SK-N-SH (cell line): ENCODE measurements around the gene SERPINB12. TPM values are rescaled to one million over a fixed set of nuclear protein-coding genes. Genes with fewer than 3 reads are reported as not detected.

ENCODE experiments used
- CTCF ChIA-PET: fragments of 300-600, 350-600 bp; formaldehyde crosslinking; extraction: SDS; loops from one replicate; lab custom pipeline; 2021; lab: Yijun Ruan, JAX
- POLR2A ChIA-PET: fragments of 350-600 bp; sonication (Branson Sonifier 250); formaldehyde crosslinking; extraction: SDS; loops from one replicate; lab custom pipeline; 2020; ENCODE audit warnings: antibody characterized with exemption, inconsistent platforms; lab: Yijun Ruan, JAX
- DNase-seq: peaks from one replicate; pipeline ENCODE4 v3.0.0; 2012
- H2AFZ ChIP-seq: fragments of 200-600 bp; sonication (generic); 2 replicates; pipeline ENCODE4 v1.8.1; 2016; ENCODE audit warnings: antibody characterized with exemption, mild to moderate bottlenecking, low read depth
- H3F3A ChIP-seq: fragments of 200-600 bp; sonication (generic); replicated peaks from 2 replicates; pipeline ENCODE3; 2016; ENCODE audit warnings: antibody characterized with exemption, mild to moderate bottlenecking; ENCODE audit not compliant: insufficient read depth
- H3K27ac ChIP-seq, 2 experiments: fragments of 200-500 bp in 1 of 2; fragments of 200-600 bp in 1 of 2; sonication (Bioruptor generic) in 1 of 2; sonication (generic), shearing (Covaris generic) in 1 of 2; 2 replicates each; pipeline versions ENCODE4 v1.5.1 to v1.6.1; 2014 to 2016; ENCODE audit warnings: low read depth in 2 of 2, inconsistent platforms in 1 of 2, low read length in 1 of 2, mild to moderate bottlenecking in 1 of 2, mixed read lengths in 1 of 2
- H3K27me3 ChIP-seq: fragments of 200-600 bp; sonication (generic), shearing (Covaris generic); 2 replicates; pipeline ENCODE4 v1.6.1; 2016; ENCODE audit warnings: mixed run types; ENCODE audit not compliant: insufficient read depth
- H3K36me3 ChIP-seq, 2 experiments: fragments of 200-500 bp in 1 of 2; fragments of 200-600 bp in 1 of 2; sonication (Bioruptor generic) in 1 of 2; sonication (generic) in 1 of 2; replicated peaks in 1 of 2; 2 replicates each; pipeline versions ENCODE3 to v1.5.1; 2014 to 2016; ENCODE audit warnings: low read length in 1 of 2, mild to moderate bottlenecking in 1 of 2; ENCODE audit not compliant: insufficient read depth in 2 of 2, control insufficient read depth in 1 of 2
- H3K4me1 ChIP-seq, 2 experiments: fragments of 200-500 bp in 1 of 2; fragments of 200-600 bp in 1 of 2; sonication (Bioruptor generic) in 1 of 2; sonication (generic), shearing (Covaris generic) in 1 of 2; 2 replicates each; pipeline versions ENCODE4 v1.5.1 to v1.6.1; 2014 to 2016; ENCODE audit warnings: low read depth in 1 of 2, low read length in 1 of 2, mixed run types in 1 of 2; ENCODE audit not compliant: insufficient read depth in 2 of 2, control insufficient read depth in 1 of 2
- H3K4me2 ChIP-seq: fragments of 200-600 bp; sonication (generic), shearing (Covaris generic); 2 replicates; pipeline ENCODE4 v1.6.1; 2017; ENCODE audit warnings: mixed run types
- H3K4me3 ChIP-seq, 2 experiments: fragments of 200-500 bp in 1 of 2; fragments of 200-600 bp in 1 of 2; sonication (Bioruptor generic) in 1 of 2; sonication (generic), shearing (Covaris generic) in 1 of 2; 2 replicates each; pipeline versions ENCODE4 v1.5.1 to v1.8.1; 2014 to 2016; ENCODE audit warnings: low read depth in 2 of 2, inconsistent platforms in 1 of 2, low read length in 1 of 2, mild to moderate bottlenecking in 1 of 2, mixed read lengths in 1 of 2, moderate library complexity in 1 of 2
- H3K79me2 ChIP-seq: fragments of 200-600 bp; sonication (generic); 2 replicates; pipeline ENCODE4 v1.8.1; 2017; ENCODE audit warnings: mild to moderate bottlenecking; ENCODE audit not compliant: insufficient read depth
- H3K9ac ChIP-seq: fragments of 200-600 bp; sonication (generic); 2 replicates; pipeline ENCODE4 v1.6.1; 2017; ENCODE audit warnings: mixed run types
- H3K9me2 ChIP-seq: fragments of 200-600 bp; sonication (generic); 2 replicates; pipeline ENCODE4 v1.6.1; 2017; ENCODE audit warnings: mixed run types
- H3K9me3 ChIP-seq: fragments of 200-600 bp; sonication (generic); 2 replicates; pipeline ENCODE4 v1.6.1; 2017; ENCODE audit warnings: mixed run types, mild to moderate bottlenecking, moderate library complexity
- H4K20me1 ChIP-seq: fragments of 200-600 bp; sonication (generic); 2 replicates; pipeline ENCODE4 v1.6.1; 2017; ENCODE audit warnings: mild to moderate bottlenecking, mixed run types; ENCODE audit not compliant: insufficient read depth
- CHD2 ChIP-seq: fragments of 150-350 bp; IDR thresholded peaks from 2 replicates; pipeline ENCODE4 v1.6.1; 2018; ENCODE audit warnings: low read length; ENCODE audit not compliant: partially characterized antibody
- GABPA ChIP-seq: IDR thresholded peaks from 2 replicates; pipeline ENCODE4 v1.4.0; 2012; ENCODE audit warnings: low read depth, mild to moderate bottlenecking
- JUND ChIP-seq: IDR thresholded peaks from 2 replicates; pipeline ENCODE4 v1.4.0; 2012
- MAX ChIP-seq: IDR thresholded peaks from 2 replicates; pipeline ENCODE4 v1.4.0; 2012; ENCODE audit warnings: low read depth
- NFIC ChIP-seq: IDR thresholded peaks from 2 replicates; pipeline ENCODE4 v1.4.0; 2012; ENCODE audit warnings: borderline replicate concordance
- POLR2AphosphoS5 ChIP-seq: IDR thresholded peaks from 2 replicates; pipeline ENCODE4 v1.6.1; 2012; ENCODE audit warnings: low read depth, low read length
- REST ChIP-seq: IDR thresholded peaks from 2 replicates; pipeline ENCODE4 v1.6.1; 2012; ENCODE audit warnings: mild to moderate bottlenecking, low read depth, low read length, moderate library complexity
- RFX5 ChIP-seq: IDR thresholded peaks from 2 replicates; pipeline ENCODE4 v1.6.1; 2012; ENCODE audit warnings: mild to moderate bottlenecking, improper control_type of control experiment, low read length
- RXRA ChIP-seq: IDR thresholded peaks from 2 replicates; pipeline ENCODE4 v1.4.0; 2012; ENCODE audit warnings: low read depth, mild to moderate bottlenecking, borderline replicate concordance
- SMC3 ChIP-seq: IDR thresholded peaks from 2 replicates; pipeline ENCODE4 v1.6.1; 2012; ENCODE audit warnings: low read depth, low read length, improper control_type of control experiment
- TAF1 ChIP-seq: IDR thresholded peaks from 2 replicates; pipeline ENCODE4 v1.6.1; 2012; ENCODE audit warnings: low read depth, mild to moderate bottlenecking, low read length, moderate library complexity, borderline replicate concordance
- USF2 ChIP-seq: fragments of 150-350 bp; IDR thresholded peaks from 2 replicates; pipeline ENCODE4 v1.6.1; 2017; ENCODE audit warnings: antibody characterized with exemption, low read length, low read depth, borderline replicate concordance
- WGBS: methylation state at CpG from one replicate; pipeline ENCODE4 v1.1.6; 2017; ENCODE audit warnings: low lambda C conversion rate; 5-methylcytosine and 5-hydroxymethylcytosine counted together
- polyA plus RNA-seq, 3 experiments: library from polyadenylated mRNA; depleted of rRNA; stranded (reverse); fragments of >200 nt; gene quantifications; 2 replicates each; pipeline ENCODE4 v1.2.3, GENCODE V29; 2012

SERPINB12 gene
- polyA plus RNA-seq (2012; rRNA removed) = not detected in 2 replicates
- not detected in 2 replicates for polyA plus RNA-seq (2012; cell fraction: cytosol; rRNA removed)
- not detected in 2 replicates for polyA plus RNA-seq (2012; cell fraction: nucleus; rRNA removed)

GRCh38 chr18:63542069-63542468 lies at the start of gene SERPINB12:
SERPINB12 (plus strand) TSS chr18:63542369; CDS start chr18:63556160, 13,791 bp downstream.
- Histone ChIP-seq H4K20me1 (no peaks in the 10 kb centered on the region), H3K79me2 (no peaks in the 10 kb centered on the region), H3K4me1 (no peaks in the 10 kb centered on the region; a peak in 1 of 4 replicates), H3K9ac (no peak within 1 kb of the TSS), H3K4me3 (no peak within 1 kb of the TSS), H3F3A (no peaks in the 10 kb centered on the region), H3K36me3 (no peaks in the 10 kb centered on the region)
- DNase-seq = no peak
- no peak for TF ChIP-seq SMC3
- TF ChIP-seq, all 33 proteins: peak for 0
- Histone ChIP-seq H2AFZ (no peak within 1 kb of the TSS), H3K9me3 (no peaks in the 10 kb centered on the region), H3K9me2 (no peaks in the 10 kb centered on the region), H3K27ac (no peak within 1 kb of the TSS), H3K27me3 (no peaks in the 10 kb centered on the region), H3K4me2 (no peak within 1 kb of the TSS)
- POLR2A ChIA-PET = no interaction called here
- WGBS = 4% methylated on average over 1 of the region's 1 CpG
- CTCF ChIA-PET = interaction anchor here (0.9 to 3.4 kb wide), 3 partner anchors 24 to 37 kb away, joined by 4 to 13 read pairs (median 4); no protein-coding TSS in a partner anchor

GRCh38 chr18:63492851-63493250 lies 49.3 kb upstream of the SERPINB12 start:
- Histone ChIP-seq H3K27me3 (no peaks in the 10 kb centered on the region; the same call in 1 of the 2 replicates), H3F3A (no peaks in the 10 kb centered on the region), H3K4me2 (no peak overlapping the region), H2AFZ (no peak overlapping the region), H3K79me2 (no peaks in the 10 kb centered on the region), H3K4me3 (no peak overlapping the region), H3K36me3 (no peaks in the 10 kb centered on the region), H3K9me3 (no peaks in the 10 kb centered on the region), H3K4me1 (no peaks in the 10 kb centered on the region), H4K20me1 (no peaks in the 10 kb centered on the region), H3K9me2 (no peaks in the 10 kb centered on the region), H3K27ac (no peak overlapping the region), H3K9ac (no peak overlapping the region)
- TF ChIP-seq RXRA (no peak), MAX (no peak), CHD2 (no peak), JUND (no peak), POLR2AphosphoS5 (no peak), TAF1 (no peak), NFIC (no peak), USF2 (no peak), RFX5 (no peak), REST (no peak), GABPA (no peak)
- CTCF ChIA-PET = interaction anchor here (1.8 kb wide), 1 partner anchor 18 kb away, joined by 8 read pairs; no protein-coding TSS in a partner anchor
- WGBS = 39% methylated on average over 3 of the region's 3 CpGs
- DNase-seq = no peak
- POLR2A ChIA-PET = no interaction called here
